Measurements from ENCODE around the gene SERGEF.

SERGEF gene

GRCh38 chr11:17813391-17814059 lies 199.3 kb downstream of the SERGEF start:
- DNase-seq (ENCODE audit: low read depth in 2 of 2), result no peak

- no peak for DNase-seq (ENCODE audit: low read depth in 2 of 2)
These were observed 200.0 kb downstream of the SERGEF start for GRCh38 chr11:17812865-17813187.

- DNase-seq (ENCODE audit: low read depth in 2 of 2), result no peak
These were observed 200.6 kb downstream of the SERGEF start for GRCh38 chr11:17812091-17812864.

- no peak for DNase-seq (ENCODE audit: low read depth in 2 of 2)
These were observed 201.5 kb downstream of the SERGEF start for GRCh38 chr11:17811352-17811751.

- no peak for DNase-seq (ENCODE audit: low read depth in 2 of 2)
These were observed 202.1 kb downstream of the SERGEF start for GRCh38 chr11:17810746-17811145.

GRCh38 chr11:17810041-17810440 lies 202.8 kb downstream of the SERGEF start:
- DNase-seq (ENCODE audit: low read depth in 2 of 2), result no peak

GRCh38 chr11:17807034-17807433 lies 205.8 kb downstream of the SERGEF start:
- no peak for DNase-seq (ENCODE audit: low read depth in 2 of 2)

GRCh38 chr11:17805873-17806272 lies 207.0 kb downstream of the SERGEF start:
- DNase-seq (ENCODE audit: low read depth in 2 of 2), result no peak

- DNase-seq (ENCODE audit: low read depth in 2 of 2), result no peak
These were observed 207.8 kb downstream of the SERGEF start for GRCh38 chr11:17805043-17805442.

- no peak for DNase-seq (ENCODE audit: low read depth in 2 of 2)
These were observed 209.0 kb downstream of the SERGEF start for GRCh38 chr11:17803754-17804334.

- no peak for DNase-seq (ENCODE audit: low read depth in 2 of 2)
These were observed 210.4 kb downstream of the SERGEF start for GRCh38 chr11:17802491-17802890.

GRCh38 chr11:17801166-17801565 lies 211.7 kb downstream of the SERGEF start:
- no peak for DNase-seq (ENCODE audit: low read depth in 2 of 2)

GRCh38 chr11:17799147-17799546 lies 213.7 kb downstream of the SERGEF start:
- no peak for DNase-seq (ENCODE audit: low read depth in 2 of 2)

- no peak for DNase-seq (ENCODE audit: low read depth in 2 of 2)
These were observed 214.1 kb downstream of the SERGEF start for GRCh38 chr11:17798716-17799115.

GRCh38 chr11:17798253-17798652 lies 214.6 kb downstream of the SERGEF start:
- no peak for DNase-seq (ENCODE audit: low read depth in 2 of 2)

GRCh38 chr11:17796154-17796553 lies 216.7 kb downstream of the SERGEF start:
- DNase-seq (ENCODE audit: low read depth in 2 of 2), result no peak

GRCh38 chr11:17794981-17795380 lies 217.9 kb downstream of the SERGEF start:
- DNase-seq (ENCODE audit: low read depth in 2 of 2), result no peak

- DNase-seq (ENCODE audit: low read depth in 2 of 2), result no peak
These were observed 219.1 kb downstream of the SERGEF start for GRCh38 chr11:17793642-17794170.

- no peak for DNase-seq (ENCODE audit: low read depth in 2 of 2)
These were observed 220.7 kb downstream of the SERGEF start for GRCh38 chr11:17792161-17792560.

- no peak for DNase-seq (ENCODE audit: low read depth in 2 of 2)
These were observed 221.7 kb downstream of the SERGEF start for GRCh38 chr11:17791144-17791543.

GRCh38 chr11:17790453-17790852 lies 222.4 kb downstream of the SERGEF start:
- no peak for DNase-seq (ENCODE audit: low read depth in 2 of 2)

GRCh38 chr11:17788084-17788483 lies 224.8 kb downstream of the SERGEF start:
- DNase-seq (ENCODE audit: low read depth in 2 of 2), result no peak

Data from stimulated activated CD8-positive, alpha-beta memory T cell treated with anti-CD3 and anti-CD28 coated beads, Interleukin-15, amount 100 ng/mL, for 48 hours (primary cell).